H1 (cell line): ENCODE data around the gene PDLIM4. TPM values are rescaled to one million over a fixed set of nuclear protein-coding genes. Genes with fewer than 3 reads are reported as not detected.

Experiments used
- CTCF ChIA-PET: fragments of 300-600 bp; sonication (Branson Sonifier 250); formaldehyde crosslinking; loops from one replicate; lab custom pipeline; 2021; ENCODE audit not compliant: partially characterized antibody; lab: Charles Lee
- POLR2A ChIA-PET: fragments of 300-600 bp; sonication (Branson Sonifier 250); formaldehyde crosslinking; loops from one replicate; lab custom pipeline; 2021; ENCODE audit warnings: inconsistent platforms; ENCODE audit not compliant: partially characterized antibody; lab: Charles Lee
- DNase-seq, 2 experiments: peaks; one replicate each; pipeline versions ENCODE4 v3.0.0 to v3.0.0-alpha.2; 2010 to 2022; ENCODE audit warnings: low spot score in 2 of 2, low read depth in 1 of 2, mixed read lengths in 1 of 2
- FAIRE-seq: peaks from 2 replicates; lab custom pipeline; 2011; peaks lifted over from hg19 to GRCh38; lab: Jason Lieb, UNC
- H2AFZ ChIP-seq: 2 replicates; pipeline ENCODE4 v1.8.1; 2012; ENCODE audit warnings: low read length, inconsistent platforms
- H2AK5ac ChIP-seq: 2 replicates; pipeline ENCODE4 v1.6.1; 2013; ENCODE audit warnings: low read depth, low read length
- H2BK120ac ChIP-seq: replicated peaks from 2 replicates; pipeline ENCODE3; 2013; ENCODE audit warnings: low read depth, low read length, inconsistent platforms
- H2BK12ac ChIP-seq: 2 replicates; pipeline ENCODE4 v1.6.1; 2013; ENCODE audit warnings: low read depth, low read length
- H2BK15ac ChIP-seq: 2 replicates; pipeline ENCODE4 v1.6.1; 2013; ENCODE audit warnings: low read length
- H2BK20ac ChIP-seq: 2 replicates; pipeline ENCODE4 v1.6.1; 2013; ENCODE audit warnings: low read length
- H2BK5ac ChIP-seq: 2 replicates; pipeline ENCODE4 v1.6.1; 2013; ENCODE audit warnings: low read depth, low read length
- H3K14ac ChIP-seq: 2 replicates; pipeline ENCODE4 v1.6.1; 2013; ENCODE audit warnings: inconsistent platforms; ENCODE audit not compliant: insufficient read length
- H3K18ac ChIP-seq: 2 replicates; pipeline ENCODE4 v1.6.1; 2013; ENCODE audit warnings: low read length; ENCODE audit errors: extremely low read depth
- H3K23ac ChIP-seq: 2 replicates; pipeline ENCODE4 v1.6.1; 2013; ENCODE audit warnings: inconsistent platforms; ENCODE audit not compliant: insufficient read length
- H3K23me2 ChIP-seq: 2 replicates; pipeline ENCODE4 v1.6.1; 2013; ENCODE audit warnings: low read depth, low read length
- H3K27ac ChIP-seq: 2 replicates; pipeline ENCODE4 v1.6.1; 2011; ENCODE audit warnings: low read depth, low read length, inconsistent platforms
- H3K27me3 ChIP-seq, 4 experiments: replicated peaks in 1 of 4; 1 replicate in 1 of 4; 2 replicates in 3 of 4; pipeline versions ENCODE4 v1.6.1 to v1.8.1; 2011 to 2013; ENCODE audit warnings: low read length in 3 of 4, mild to moderate bottlenecking in 3 of 4, inconsistent platforms in 2 of 4, mixed read lengths in 2 of 4, moderate library complexity in 1 of 4; ENCODE audit not compliant: control insufficient read depth in 3 of 4, insufficient read depth in 3 of 4; ENCODE audit errors: extremely low read depth in 1 of 4
- H3K36me3 ChIP-seq, 4 experiments: 2 replicates each; pipeline versions ENCODE4 v1.6.1 to v1.8.1; 2011 to 2013; ENCODE audit warnings: mild to moderate bottlenecking in 4 of 4, low read length in 3 of 4, moderate library complexity in 2 of 4, control low read depth in 1 of 4, inconsistent platforms in 1 of 4; ENCODE audit not compliant: insufficient read depth in 4 of 4, control insufficient read depth in 2 of 4
- H3K4ac ChIP-seq: replicated peaks from 2 replicates; pipeline ENCODE3; 2013; ENCODE audit warnings: low read length, low read depth, mixed read lengths, inconsistent platforms; ENCODE audit not compliant: insufficient read length
- H3K4me1 ChIP-seq, 4 experiments: replicated peaks in 1 of 4; 1 replicate in 1 of 4; 2 replicates in 3 of 4; pipeline versions ENCODE4 v1.6.1 to v1.8.1; 2011 to 2013; ENCODE audit warnings: low read length in 3 of 4, inconsistent platforms in 2 of 4, mixed read lengths in 1 of 4; ENCODE audit not compliant: insufficient read depth in 4 of 4, control insufficient read depth in 3 of 4
- H3K4me2 ChIP-seq, 2 experiments: 2 replicates each; pipeline versions ENCODE4 v1.6.1 to v1.8.1; 2011 to 2013; ENCODE audit warnings: low read depth in 2 of 2, low read length in 2 of 2, control low read depth in 1 of 2, inconsistent platforms in 1 of 2, mild to moderate bottlenecking in 1 of 2; ENCODE audit not compliant: insufficient read depth in 1 of 2
- H3K4me3 ChIP-seq, 4 experiments: fragments of 200-600, 300-600 bp in 1 of 4; sonication (generic), shearing (Covaris generic), sonication (Bioruptor Twin) in 1 of 4; 2 replicates each; pipeline versions ENCODE4 v1.5.1 to v1.8.1; 2011 to 2016; ENCODE audit warnings: low read length in 4 of 4, low read depth in 3 of 4, control low read depth in 2 of 4, inconsistent platforms in 2 of 4, mild to moderate bottlenecking in 2 of 4, mixed read lengths in 1 of 4, moderate library complexity in 1 of 4; ENCODE audit not compliant: insufficient read depth in 2 of 4; ENCODE audit errors: extremely low read depth in 1 of 4
- H3K56ac ChIP-seq: replicated peaks from 2 replicates; pipeline ENCODE3; 2013; ENCODE audit warnings: low read depth, mild to moderate bottlenecking, mixed read lengths, low read length, inconsistent platforms; ENCODE audit not compliant: insufficient read length
- H3K79me1 ChIP-seq: 2 replicates; pipeline ENCODE4 v1.6.1; 2013; ENCODE audit warnings: low read depth, low read length, control low read depth
- H3K79me2 ChIP-seq, 2 experiments: 2 replicates each; pipeline versions ENCODE4 v1.6.1 to v1.8.1; 2012 to 2013; ENCODE audit warnings: low read length in 2 of 2, mild to moderate bottlenecking in 2 of 2, inconsistent platforms in 1 of 2; ENCODE audit not compliant: insufficient read depth in 2 of 2, control insufficient read depth in 1 of 2
- H3K9ac ChIP-seq, 4 experiments: replicated peaks in 1 of 4; 1 replicate in 1 of 4; 2 replicates in 3 of 4; pipeline versions ENCODE4 v1.6.1 to v1.8.1; 2011 to 2013; ENCODE audit warnings: low read depth in 3 of 4, low read length in 3 of 4, control low read depth in 2 of 4, mild to moderate bottlenecking in 2 of 4, moderate library complexity in 2 of 4, inconsistent platforms in 1 of 4; ENCODE audit errors: extremely low read depth in 1 of 4
- H3K9me3 ChIP-seq, 2 experiments: 2 replicates each; pipeline versions ENCODE4 v1.6.1 to v1.8.1; 2012 to 2013; ENCODE audit warnings: mild to moderate bottlenecking in 2 of 2, moderate library complexity in 2 of 2, control low read depth in 1 of 2, inconsistent platforms in 1 of 2, low read depth in 1 of 2, low read length in 1 of 2, mixed read lengths in 1 of 2; ENCODE audit not compliant: insufficient read depth in 2 of 2
- H4K20me1 ChIP-seq, 2 experiments: replicated peaks in 1 of 2; 2 replicates each; pipeline versions ENCODE3 to v1.8.1; 2011 to 2013; ENCODE audit warnings: inconsistent platforms in 2 of 2, low read length in 2 of 2, mild to moderate bottlenecking in 1 of 2; ENCODE audit not compliant: insufficient read depth in 2 of 2, control insufficient read depth in 1 of 2
- H4K5ac ChIP-seq: 2 replicates; pipeline ENCODE4 v1.6.1; 2013; ENCODE audit warnings: low read length, low read depth, mixed read lengths, inconsistent platforms; ENCODE audit not compliant: insufficient read length
- H4K8ac ChIP-seq: 2 replicates; pipeline ENCODE4 v1.8.0; 2013; ENCODE audit warnings: mild to moderate bottlenecking, moderate library complexity, low read length, inconsistent platforms; ENCODE audit not compliant: insufficient read depth; ENCODE audit errors: extremely low read depth
- H4K91ac ChIP-seq: replicated peaks from 2 replicates; pipeline ENCODE3; 2013; ENCODE audit warnings: low read length, mixed read lengths, inconsistent platforms; ENCODE audit not compliant: insufficient read length
- NANOG ChIP-seq: IDR thresholded peaks from 2 replicates; pipeline ENCODE4 v1.6.1; 2011; ENCODE audit warnings: low read length, low read depth, mild to moderate bottlenecking, inconsistent platforms; ENCODE audit not compliant: insufficient read depth, poor library complexity, severe bottlenecking
- POLR2AphosphoS5 ChIP-seq: IDR thresholded peaks from 2 replicates; pipeline ENCODE4 v1.6.1; 2011; ENCODE audit warnings: low read depth, low read length
- POU5F1 ChIP-seq: IDR thresholded peaks from 2 replicates; pipeline ENCODE4 v1.6.1; 2011; ENCODE audit warnings: low read depth, mild to moderate bottlenecking, low read length, moderate library complexity
- ZNF274 ChIP-seq: IDR thresholded peaks from 2 replicates; pipeline ENCODE4 v1.7.0; 2012; ENCODE audit warnings: low read length, borderline replicate concordance; ENCODE audit errors: extremely low read depth
- WGBS, 2 experiments: shearing (Covaris generic) in 1 of 2; methylation state at CpG; one replicate each; pipeline versions ENCODE4 v1.1.6 to v1.1.7; 2013 to 2015; ENCODE audit warnings: low lambda C conversion rate in 2 of 2, mixed read lengths in 2 of 2, inconsistent platforms in 1 of 2, low coverage in 1 of 2, missing lambda C conversion rate in 1 of 2; ENCODE audit not compliant: insufficient replicate concordance in 2 of 2, insufficient coverage in 1 of 2, insufficient read length in 1 of 2; ENCODE audit errors: extremely low coverage in 1 of 2, missing lambda C conversion rate in 1 of 2; 5-methylcytosine and 5-hydroxymethylcytosine counted together
- polyA plus RNA-seq, 7 experiments: library from polyadenylated mRNA; depleted of rRNA in 3 of 7; stranded (reverse) in 5 of 7; unstranded in 2 of 7; fragments of >200 nt in 5 of 7; fragments of 200-250 nt in 2 of 7; gene quantifications; 1 replicate in 5 of 7; 2 replicates in 1 of 7; 4 replicates in 1 of 7; pipeline versions ENCODE4 v1.2.1 to v1.2.3, GENCODE V29; 2011 to 2013; ENCODE audit warnings: missing spikeins in 2 of 7, mixed read lengths in 2 of 7
- total RNA-seq: library from RNA; stranded (reverse); fragmentation: NEBNext Ultra II Directional; extraction: Animal tissue kit (Norgen Biotek cat#: 25700); gene quantifications from 2 replicates; pipeline ENCODE4 v1.2.1, GENCODE V29; 2021

The PDLIM4 gene
- total and polyA plus RNA-seq, 2 of the 8 experiments (the other 6 are each of a cell fraction or from before 2014, with no cell fraction given): 10.7 to 29.1 TPM

DNA sequence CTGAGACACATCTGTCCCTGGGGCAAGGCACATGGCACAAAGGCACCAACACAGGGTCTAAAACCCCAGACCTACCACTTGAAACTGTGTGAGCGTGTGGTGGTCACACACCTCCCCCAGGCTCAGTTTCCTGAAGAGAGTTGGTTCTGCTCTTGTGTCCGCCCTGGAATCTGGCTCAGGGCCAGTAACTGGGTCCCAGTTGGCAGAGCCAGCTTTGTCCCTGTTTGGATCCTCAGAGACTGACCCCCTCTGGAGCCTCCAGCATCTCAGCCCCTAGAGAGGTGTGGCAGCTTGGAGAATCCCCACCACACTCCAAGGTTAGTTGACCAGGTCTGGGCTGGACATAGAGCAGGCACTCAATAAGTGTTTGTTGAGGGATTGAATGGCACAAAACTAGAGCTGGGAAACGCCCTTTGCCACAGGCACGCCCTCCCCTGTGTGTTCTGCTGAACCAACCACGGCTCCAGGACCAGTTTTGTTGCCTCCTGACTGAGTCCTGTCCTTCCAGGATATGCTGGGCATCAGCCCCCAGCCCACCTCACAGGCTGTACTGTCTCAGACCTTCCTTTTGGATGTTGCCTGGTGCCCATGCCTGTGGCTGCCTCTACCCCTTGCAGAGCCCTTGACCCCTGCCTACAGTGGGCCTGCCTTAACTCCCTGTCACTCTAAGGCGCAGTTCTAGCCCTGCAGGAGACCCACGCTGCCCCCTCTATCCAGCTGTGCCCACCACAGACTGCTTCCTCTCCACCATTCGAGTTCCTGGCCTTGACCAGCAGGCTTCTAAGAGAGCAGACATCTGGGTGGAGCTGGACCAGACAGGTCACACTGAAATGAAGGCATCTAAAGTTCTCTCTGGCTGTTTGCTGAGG lies 3.8 kb upstream of the PDLIM4 start:
- H3K4ac ChIP-seq: no peak overlapping the region
- no peak for FAIRE-seq
- H3K79me2 ChIP-seq: no peaks in the 10 kb centered on the region
- peaks cover 10% of the 10 kb centered on the region; the same call in 1 of the 2 replicates for H3K23me2 ChIP-seq
- H2BK5ac ChIP-seq: no peak overlapping the region
- H4K91ac ChIP-seq: no peak overlapping the region
- no peak overlapping the region for H2BK15ac ChIP-seq
- H3K36me3 ChIP-seq: no peaks in the 10 kb centered on the region
- no peak overlapping the region for H2BK12ac ChIP-seq
- H3K14ac ChIP-seq: no peak overlapping the region
- peak overlapping the region; percentile 76 for H4K8ac ChIP-seq
- H2BK20ac ChIP-seq: no peak overlapping the region
- H3K79me1 ChIP-seq: no peaks in the 10 kb centered on the region
- no peak overlapping the region for H3K56ac ChIP-seq
- H4K5ac ChIP-seq: no peak overlapping the region
- no peak overlapping the region for H2AFZ ChIP-seq
- H4K20me1 ChIP-seq: no peaks in the 10 kb centered on the region
- no peak overlapping the region for H3K4me3 ChIP-seq
- POLR2A ChIA-PET: no interaction called here
- H3K4me2 ChIP-seq: no peak overlapping the region
- no peak for DNase-seq
- no peak overlapping the region for H3K27ac ChIP-seq
- 84% methylated on average over 8 of the region's 8 CpGs; no CpG with 5 or more reads in 1 of the 2 experiments for WGBS, 2 experiments
- H3K9ac ChIP-seq: no peak overlapping the region
- H3K27me3 ChIP-seq: peaks cover 0 to 10% (median 9%) of the 10 kb centered on the region in 4 experiments; a peak in 3 of 7 replicates
- no peak overlapping the region for H3K18ac ChIP-seq
- peaks cover 5 to 12% (median 6%) of the 10 kb centered on the region in 4 experiments for H3K4me1 ChIP-seq
- H2AK5ac ChIP-seq: no peak overlapping the region
- H3K9me3 ChIP-seq: no peaks in the 10 kb centered on the region
- H3K23ac ChIP-seq: no peak overlapping the region
- H2BK120ac ChIP-seq: no peak overlapping the region
- CTCF ChIA-PET: interaction anchor here (1.0 to 9.3 kb wide), 6 partner anchors 9 to 25 kb away, joined by 3 to 96 read pairs (median 6); no protein-coding TSS in a partner anchor
- no peak for TF ChIP-seq ZNF274
- no peak for TF ChIP-seq NANOG
- no peak for TF ChIP-seq POU5F1
- TF ChIP-seq POLR2AphosphoS5: no peak
